H1 (cell line): Measurements from ENCODE around the gene ALOX5AP. TPM values are rescaled to one million over a fixed set of nuclear protein-coding genes. Genes with fewer than 3 reads are reported as not detected.

Experiments
- CTCF ChIA-PET: fragments of 300-600 bp; sonication (Branson Sonifier 250); formaldehyde crosslinking; loops from one replicate; lab custom pipeline; 2021; ENCODE audit not compliant: partially characterized antibody; lab: Charles Lee
- POLR2A ChIA-PET: fragments of 300-600 bp; sonication (Branson Sonifier 250); formaldehyde crosslinking; loops from one replicate; lab custom pipeline; 2021; ENCODE audit warnings: inconsistent platforms; ENCODE audit not compliant: partially characterized antibody; lab: Charles Lee
- DNase-seq, 2 experiments: peaks; one replicate each; pipeline versions ENCODE4 v3.0.0 to v3.0.0-alpha.2; 2010 to 2022; ENCODE audit warnings: low spot score in 2 of 2, low read depth in 1 of 2, mixed read lengths in 1 of 2
- FAIRE-seq: peaks from 2 replicates; lab custom pipeline; 2011; peaks lifted over from hg19 to GRCh38; lab: Jason Lieb, UNC
- H2AFZ ChIP-seq: 2 replicates; pipeline ENCODE4 v1.8.1; 2012; ENCODE audit warnings: low read length, inconsistent platforms
- H2AK5ac ChIP-seq: 2 replicates; pipeline ENCODE4 v1.6.1; 2013; ENCODE audit warnings: low read depth, low read length
- H2BK120ac ChIP-seq: replicated peaks from 2 replicates; pipeline ENCODE3; 2013; ENCODE audit warnings: low read depth, low read length, inconsistent platforms
- H2BK12ac ChIP-seq: 2 replicates; pipeline ENCODE4 v1.6.1; 2013; ENCODE audit warnings: low read depth, low read length
- H2BK15ac ChIP-seq: 2 replicates; pipeline ENCODE4 v1.6.1; 2013; ENCODE audit warnings: low read length
- H2BK20ac ChIP-seq: 2 replicates; pipeline ENCODE4 v1.6.1; 2013; ENCODE audit warnings: low read length
- H2BK5ac ChIP-seq: 2 replicates; pipeline ENCODE4 v1.6.1; 2013; ENCODE audit warnings: low read depth, low read length
- H3K14ac ChIP-seq: 2 replicates; pipeline ENCODE4 v1.6.1; 2013; ENCODE audit warnings: inconsistent platforms; ENCODE audit not compliant: insufficient read length
- H3K18ac ChIP-seq: 2 replicates; pipeline ENCODE4 v1.6.1; 2013; ENCODE audit warnings: low read length; ENCODE audit errors: extremely low read depth
- H3K23ac ChIP-seq: 2 replicates; pipeline ENCODE4 v1.6.1; 2013; ENCODE audit warnings: inconsistent platforms; ENCODE audit not compliant: insufficient read length
- H3K23me2 ChIP-seq: 2 replicates; pipeline ENCODE4 v1.6.1; 2013; ENCODE audit warnings: low read depth, low read length
- H3K27ac ChIP-seq: 2 replicates; pipeline ENCODE4 v1.6.1; 2011; ENCODE audit warnings: low read depth, low read length, inconsistent platforms
- H3K27me3 ChIP-seq, 4 experiments: replicated peaks in 1 of 4; 1 replicate in 1 of 4; 2 replicates in 3 of 4; pipeline versions ENCODE4 v1.6.1 to v1.8.1; 2011 to 2013; ENCODE audit warnings: low read length in 3 of 4, mild to moderate bottlenecking in 3 of 4, inconsistent platforms in 2 of 4, mixed read lengths in 2 of 4, moderate library complexity in 1 of 4; ENCODE audit not compliant: control insufficient read depth in 3 of 4, insufficient read depth in 3 of 4; ENCODE audit errors: extremely low read depth in 1 of 4
- H3K36me3 ChIP-seq, 4 experiments: 2 replicates each; pipeline versions ENCODE4 v1.6.1 to v1.8.1; 2011 to 2013; ENCODE audit warnings: mild to moderate bottlenecking in 4 of 4, low read length in 3 of 4, moderate library complexity in 2 of 4, control low read depth in 1 of 4, inconsistent platforms in 1 of 4; ENCODE audit not compliant: insufficient read depth in 4 of 4, control insufficient read depth in 2 of 4
- H3K4ac ChIP-seq: replicated peaks from 2 replicates; pipeline ENCODE3; 2013; ENCODE audit warnings: low read length, low read depth, mixed read lengths, inconsistent platforms; ENCODE audit not compliant: insufficient read length
- H3K4me1 ChIP-seq, 4 experiments: replicated peaks in 1 of 4; 1 replicate in 1 of 4; 2 replicates in 3 of 4; pipeline versions ENCODE4 v1.6.1 to v1.8.1; 2011 to 2013; ENCODE audit warnings: low read length in 3 of 4, inconsistent platforms in 2 of 4, mixed read lengths in 1 of 4; ENCODE audit not compliant: insufficient read depth in 4 of 4, control insufficient read depth in 3 of 4
- H3K4me2 ChIP-seq, 2 experiments: 2 replicates each; pipeline versions ENCODE4 v1.6.1 to v1.8.1; 2011 to 2013; ENCODE audit warnings: low read depth in 2 of 2, low read length in 2 of 2, control low read depth in 1 of 2, inconsistent platforms in 1 of 2, mild to moderate bottlenecking in 1 of 2; ENCODE audit not compliant: insufficient read depth in 1 of 2
- H3K4me3 ChIP-seq, 4 experiments: fragments of 200-600, 300-600 bp in 1 of 4; sonication (generic), shearing (Covaris generic), sonication (Bioruptor Twin) in 1 of 4; 2 replicates each; pipeline versions ENCODE4 v1.5.1 to v1.8.1; 2011 to 2016; ENCODE audit warnings: low read length in 4 of 4, low read depth in 3 of 4, control low read depth in 2 of 4, inconsistent platforms in 2 of 4, mild to moderate bottlenecking in 2 of 4, mixed read lengths in 1 of 4, moderate library complexity in 1 of 4; ENCODE audit not compliant: insufficient read depth in 2 of 4; ENCODE audit errors: extremely low read depth in 1 of 4
- H3K56ac ChIP-seq: replicated peaks from 2 replicates; pipeline ENCODE3; 2013; ENCODE audit warnings: low read depth, mild to moderate bottlenecking, mixed read lengths, low read length, inconsistent platforms; ENCODE audit not compliant: insufficient read length
- H3K79me1 ChIP-seq: 2 replicates; pipeline ENCODE4 v1.6.1; 2013; ENCODE audit warnings: low read depth, low read length, control low read depth
- H3K79me2 ChIP-seq, 2 experiments: 2 replicates each; pipeline versions ENCODE4 v1.6.1 to v1.8.1; 2012 to 2013; ENCODE audit warnings: low read length in 2 of 2, mild to moderate bottlenecking in 2 of 2, inconsistent platforms in 1 of 2; ENCODE audit not compliant: insufficient read depth in 2 of 2, control insufficient read depth in 1 of 2
- H3K9ac ChIP-seq, 4 experiments: replicated peaks in 1 of 4; 1 replicate in 1 of 4; 2 replicates in 3 of 4; pipeline versions ENCODE4 v1.6.1 to v1.8.1; 2011 to 2013; ENCODE audit warnings: low read depth in 3 of 4, low read length in 3 of 4, control low read depth in 2 of 4, mild to moderate bottlenecking in 2 of 4, moderate library complexity in 2 of 4, inconsistent platforms in 1 of 4; ENCODE audit errors: extremely low read depth in 1 of 4
- H3K9me3 ChIP-seq, 2 experiments: 2 replicates each; pipeline versions ENCODE4 v1.6.1 to v1.8.1; 2012 to 2013; ENCODE audit warnings: mild to moderate bottlenecking in 2 of 2, moderate library complexity in 2 of 2, control low read depth in 1 of 2, inconsistent platforms in 1 of 2, low read depth in 1 of 2, low read length in 1 of 2, mixed read lengths in 1 of 2; ENCODE audit not compliant: insufficient read depth in 2 of 2
- H4K20me1 ChIP-seq, 2 experiments: replicated peaks in 1 of 2; 2 replicates each; pipeline versions ENCODE3 to v1.8.1; 2011 to 2013; ENCODE audit warnings: inconsistent platforms in 2 of 2, low read length in 2 of 2, mild to moderate bottlenecking in 1 of 2; ENCODE audit not compliant: insufficient read depth in 2 of 2, control insufficient read depth in 1 of 2
- H4K5ac ChIP-seq: 2 replicates; pipeline ENCODE4 v1.6.1; 2013; ENCODE audit warnings: low read length, low read depth, mixed read lengths, inconsistent platforms; ENCODE audit not compliant: insufficient read length
- H4K8ac ChIP-seq: 2 replicates; pipeline ENCODE4 v1.8.0; 2013; ENCODE audit warnings: mild to moderate bottlenecking, moderate library complexity, low read length, inconsistent platforms; ENCODE audit not compliant: insufficient read depth; ENCODE audit errors: extremely low read depth
- H4K91ac ChIP-seq: replicated peaks from 2 replicates; pipeline ENCODE3; 2013; ENCODE audit warnings: low read length, mixed read lengths, inconsistent platforms; ENCODE audit not compliant: insufficient read length
- BRCA1 ChIP-seq: IDR thresholded peaks from 2 replicates; pipeline ENCODE4 v1.6.1; 2012; ENCODE audit warnings: low read depth, low read length, improper control_type of control experiment
- CHD1 ChIP-seq: IDR thresholded peaks from 2 replicates; pipeline ENCODE4 v1.6.1; 2012; ENCODE audit warnings: low read depth, low read length, improper control_type of control experiment
- CREB1 ChIP-seq: IDR thresholded peaks from 2 replicates; pipeline ENCODE4 v1.6.1; 2012; ENCODE audit warnings: inconsistent platforms
- EZH2 ChIP-seq: fragments of 200-600 bp; sonication (generic); IDR thresholded peaks from 2 replicates; pipeline ENCODE4 v1.7.1; 2012; ENCODE audit warnings: low read depth, mild to moderate bottlenecking, moderate library complexity, low read length, inconsistent platforms; ENCODE audit not compliant: severe bottlenecking
- HDAC6 ChIP-seq: IDR thresholded peaks from one replicate; pipeline ENCODE4 v1.7.1; 2012; ENCODE audit warnings: low read depth, mild to moderate bottlenecking, inconsistent platforms, low read length, moderate library complexity
- JUN ChIP-seq: IDR thresholded peaks from 2 replicates; pipeline ENCODE4 v1.6.1; 2011; ENCODE audit warnings: low read depth, mild to moderate bottlenecking, improper control_type of control experiment, low read length
- MAFK ChIP-seq: IDR thresholded peaks from 2 replicates; pipeline ENCODE4 v1.6.1; 2012; ENCODE audit warnings: low read depth, mild to moderate bottlenecking, improper control_type of control experiment, low read length
- PHF8 ChIP-seq: fragments of 200-600 bp; sonication (generic); conservative IDR thresholded peaks from 2 replicates; pipeline ENCODE4 v1.7.1; 2012; ENCODE audit warnings: low read depth, mild to moderate bottlenecking, inconsistent platforms, low read length, moderate library complexity
- SIRT6 ChIP-seq: IDR thresholded peaks from one replicate; pipeline ENCODE4 v1.7.1; 2012; ENCODE audit warnings: low read length, inconsistent platforms
- TAF1 ChIP-seq: IDR thresholded peaks from 2 replicates; pipeline ENCODE4 v1.6.1; 2011; ENCODE audit warnings: mild to moderate bottlenecking, low read depth, low read length
- TAF7 ChIP-seq: optimal IDR thresholded peaks from 2 replicates; pipeline ENCODE3; 2011; ENCODE audit warnings: low read depth, mild to moderate bottlenecking, inconsistent platforms, low read length, moderate library complexity, borderline replicate concordance
- TEAD4 ChIP-seq: IDR thresholded peaks from 2 replicates; pipeline ENCODE4 v1.6.1; 2012; ENCODE audit warnings: low read depth, low read length, inconsistent platforms, mixed read lengths
- YY1 ChIP-seq: IDR thresholded peaks from 2 replicates; pipeline ENCODE4 v1.6.1; 2011; ENCODE audit warnings: low read depth, mild to moderate bottlenecking, low read length
- WGBS, 2 experiments: shearing (Covaris generic) in 1 of 2; methylation state at CpG; one replicate each; pipeline versions ENCODE4 v1.1.6 to v1.1.7; 2013 to 2015; ENCODE audit warnings: low lambda C conversion rate in 2 of 2, mixed read lengths in 2 of 2, inconsistent platforms in 1 of 2, low coverage in 1 of 2, missing lambda C conversion rate in 1 of 2; ENCODE audit not compliant: insufficient replicate concordance in 2 of 2, insufficient coverage in 1 of 2, insufficient read length in 1 of 2; ENCODE audit errors: extremely low coverage in 1 of 2, missing lambda C conversion rate in 1 of 2; 5-methylcytosine and 5-hydroxymethylcytosine counted together
- polyA plus RNA-seq, 7 experiments: library from polyadenylated mRNA; depleted of rRNA in 3 of 7; stranded (reverse) in 5 of 7; unstranded in 2 of 7; fragments of >200 nt in 5 of 7; fragments of 200-250 nt in 2 of 7; gene quantifications; 1 replicate in 5 of 7; 2 replicates in 1 of 7; 4 replicates in 1 of 7; pipeline versions ENCODE4 v1.2.1 to v1.2.3, GENCODE V29; 2011 to 2013; ENCODE audit warnings: missing spikeins in 2 of 7, mixed read lengths in 2 of 7
- total RNA-seq: library from RNA; stranded (reverse); fragmentation: NEBNext Ultra II Directional; extraction: Animal tissue kit (Norgen Biotek cat#: 25700); gene quantifications from 2 replicates; pipeline ENCODE4 v1.2.1, GENCODE V29; 2021
- TF ChIP-seq, protein P1 (sequence below): IDR thresholded peaks from 2 replicates; pipeline ENCODE4 v1.6.1; 2012; ENCODE audit warnings: low read length, inconsistent platforms

ALOX5AP gene
- total and polyA plus RNA-seq, 2 of the 8 experiments (the other 6 are each of a cell fraction or from before 2014, with no cell fraction given), result not detected

DNA sequence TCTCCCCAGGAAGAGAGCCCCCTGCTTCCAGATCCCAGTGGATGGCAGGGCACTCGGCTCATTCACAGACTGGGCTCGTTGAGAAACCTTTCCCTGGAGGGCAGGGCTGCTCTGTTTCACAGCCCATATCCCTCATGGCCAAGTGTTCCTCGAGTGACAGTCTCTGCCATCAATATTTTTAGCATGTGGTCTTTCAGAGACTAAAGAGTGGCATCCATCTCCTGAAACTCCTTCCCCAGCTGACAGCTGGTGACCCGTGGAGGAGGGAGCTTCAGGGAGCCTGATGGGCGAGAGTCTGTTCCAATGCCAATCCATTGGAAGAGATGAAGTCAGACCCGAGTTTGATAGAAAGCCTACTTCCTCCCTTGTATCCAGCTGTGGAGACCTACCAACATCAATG is 30.7 kb upstream of the ALOX5AP start:
- Histone ChIP-seq H3K79me1 (no peaks in the 10 kb centered on the region), H3K14ac (no peak overlapping the region), H3K4me3 (no peak overlapping the region), H3K27ac (no peak overlapping the region), H3K79me2 (no peaks in the 10 kb centered on the region), H2BK12ac (no peak overlapping the region), H4K20me1 (no peaks in the 10 kb centered on the region), H3K18ac (no peak overlapping the region), H2BK20ac (no peak overlapping the region), H3K4me2 (no peak overlapping the region), H3K9ac (no peak overlapping the region), H3K9me3 (no peaks in the 10 kb centered on the region), H3K36me3 (no peaks in the 10 kb centered on the region), H4K91ac (no peak overlapping the region), H2BK120ac (no peak overlapping the region), H3K23me2 (no peaks in the 10 kb centered on the region), H3K27me3 (no peaks in the 10 kb centered on the region), H4K8ac (no peak overlapping the region), H3K4ac (no peak overlapping the region), H2AK5ac (no peak overlapping the region), H3K23ac (no peak overlapping the region), H2BK15ac (no peak overlapping the region), H2AFZ (no peak overlapping the region), H3K56ac (no peak overlapping the region), H3K4me1 (no peaks in the 10 kb centered on the region), H2BK5ac (no peak overlapping the region), H4K5ac (no peak overlapping the region)
- no peak for DNase-seq
- CTCF ChIA-PET, result interaction anchor here (0.6 kb wide), 2 partner anchors 804 to 943 kb away, joined by 3 read pairs; no protein-coding TSS in a partner anchor
- FAIRE-seq, result no peak
- POLR2A ChIA-PET, result no interaction called here
- WGBS, 2 experiments, result 87% methylated on average over 6 of the region's 6 CpGs; no CpG with 5 or more reads in 1 of the 2 experiments
- TF ChIP-seq TAF1 (no peak), JUN (no peak), EZH2 (no peak), CHD1 (no peak), TAF7 (no peak), PHF8 (no peak), YY1 (no peak), SIRT6 (no peak), HDAC6 (no peak), MAFK (no peak), CREB1 (no peak), TEAD4 (no peak), BRCA1 (no peak)
- TF ChIP-seq, protein P1, sequence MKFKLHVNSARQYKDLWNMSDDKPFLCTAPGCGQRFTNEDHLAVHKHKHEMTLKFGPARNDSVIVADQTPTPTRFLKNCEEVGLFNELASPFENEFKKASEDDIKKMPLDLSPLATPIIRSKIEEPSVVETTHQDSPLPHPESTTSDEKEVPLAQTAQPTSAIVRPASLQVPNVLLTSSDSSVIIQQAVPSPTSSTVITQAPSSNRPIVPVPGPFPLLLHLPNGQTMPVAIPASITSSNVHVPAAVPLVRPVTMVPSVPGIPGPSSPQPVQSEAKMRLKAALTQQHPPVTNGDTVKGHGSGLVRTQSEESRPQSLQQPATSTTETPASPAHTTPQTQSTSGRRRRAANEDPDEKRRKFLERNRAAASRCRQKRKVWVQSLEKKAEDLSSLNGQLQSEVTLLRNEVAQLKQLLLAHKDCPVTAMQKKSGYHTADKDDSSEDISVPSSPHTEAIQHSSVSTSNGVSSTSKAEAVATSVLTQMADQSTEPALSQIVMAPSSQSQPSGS, result no peak
